Neural cell (in vitro differentiated cells): ENCODE measurements around the gene PLCD1. TPM values are rescaled to one million over a fixed set of nuclear protein-coding genes. Genes with fewer than 3 reads are reported as not detected.
"Not testable (repeated sequence)": the region's sequence is repeated elsewhere in the genome, so short reads cannot be mapped to it uniquely, and the experiment has no call there.

Experiments used
- H2AFZ ChIP-seq: fragments of 200-600, 300-800 bp; sonication (generic), shearing (Covaris generic); 2 replicates; pipeline ENCODE4 v1.6.0; 2014; ENCODE audit warnings: low read depth, mild to moderate bottlenecking, antibody characterized with exemption, low read length, moderate library complexity
- H3F3A ChIP-seq: fragments of 200-600 bp; shearing (Covaris generic); 2 replicates; pipeline ENCODE4 v1.6.1; 2016; ENCODE audit warnings: mild to moderate bottlenecking, moderate library complexity, mixed read lengths, antibody characterized with exemption, low read length; ENCODE audit not compliant: insufficient read depth, poor library complexity, severe bottlenecking
- H3K27ac ChIP-seq: fragments of 200-600, 300-800 bp; sonication (generic), shearing (Covaris generic); 2 replicates; pipeline ENCODE4 v1.5.1; 2014; ENCODE audit warnings: mild to moderate bottlenecking, low read length, moderate library complexity
- H3K27me3 ChIP-seq: fragments of 300-800, 200-600 bp; sonication (generic), shearing (Covaris generic); 2 replicates; pipeline ENCODE4 v1.6.0; 2014; ENCODE audit warnings: mild to moderate bottlenecking, low read depth, low read length, moderate library complexity; ENCODE audit not compliant: insufficient read depth
- H3K36me3 ChIP-seq: fragments of 300-800, 200-600 bp; sonication (generic), shearing (Covaris generic); 2 replicates; pipeline ENCODE4 v1.5.1; 2014; ENCODE audit warnings: mild to moderate bottlenecking, antibody characterized with exemption, low read length, moderate library complexity; ENCODE audit not compliant: insufficient read depth
- H3K4me2 ChIP-seq: fragments of 300-800, 200-600 bp; sonication (generic), shearing (Covaris generic); 2 replicates; pipeline ENCODE4 v1.6.0; 2014; ENCODE audit warnings: mild to moderate bottlenecking, low read length
- H3K4me3 ChIP-seq: fragments of 300-800, 200-600 bp; sonication (generic), shearing (Covaris generic); 2 replicates; pipeline ENCODE4 v1.5.1; 2014; ENCODE audit warnings: mild to moderate bottlenecking, low read length, moderate library complexity
- H3K79me2 ChIP-seq: fragments of 200-600 bp; shearing (Covaris generic); replicated peaks from 2 replicates; pipeline ENCODE4 v1.6.0; 2014; ENCODE audit warnings: mild to moderate bottlenecking, low read length, moderate library complexity; ENCODE audit not compliant: insufficient read depth
- H3K9ac ChIP-seq: fragments of 300-800, 200-600 bp; sonication (generic), shearing (Covaris generic); 2 replicates; pipeline ENCODE4 v1.6.1; 2016; ENCODE audit warnings: mild to moderate bottlenecking, low read length, mixed read lengths
- H3K9me2 ChIP-seq: fragments of 200-600 bp; shearing (Covaris generic); 2 replicates; pipeline ENCODE4 v1.6.1; 2016; ENCODE audit warnings: mild to moderate bottlenecking, low read length, mixed read lengths; ENCODE audit not compliant: insufficient read depth
- H3K9me3 ChIP-seq: fragments of 200-600, 300-800 bp; sonication (generic), shearing (Covaris generic); 2 replicates; pipeline ENCODE4 v1.6.1; 2016; ENCODE audit warnings: mild to moderate bottlenecking, mixed run types, low read length, moderate library complexity, mixed read lengths
- H4K20me1 ChIP-seq: fragments of 200-600 bp; shearing (Covaris generic); 2 replicates; pipeline ENCODE4 v1.6.1; 2016; ENCODE audit warnings: mild to moderate bottlenecking, mixed run types; ENCODE audit not compliant: insufficient read depth
- EP300 ChIP-seq: fragments of 450-650 bp; conservative IDR thresholded peaks from 2 replicates; pipeline ENCODE4 v1.6.1; 2014; ENCODE audit warnings: antibody characterized with exemption, mild to moderate bottlenecking, moderate library complexity; ENCODE audit not compliant: poor library complexity, severe bottlenecking
- EZH2 ChIP-seq: fragments of 200-600, 300-800 bp; shearing (Covaris generic), sonication (generic); IDR thresholded peaks from 2 replicates; pipeline ENCODE4 v1.6.1; 2014; ENCODE audit warnings: antibody characterized with exemption, low read length, borderline replicate concordance, mild to moderate bottlenecking; ENCODE audit not compliant: insufficient read depth, poor library complexity, severe bottlenecking
- MXI1 ChIP-seq: fragments of 450-650 bp; conservative IDR thresholded peaks from 2 replicates; pipeline ENCODE4 v1.6.1; 2014; ENCODE audit warnings: antibody characterized with exemption, mild to moderate bottlenecking; ENCODE audit not compliant: poor library complexity, severe bottlenecking
- POLR2AphosphoS5 ChIP-seq: IDR thresholded peaks from 2 replicates; pipeline ENCODE4 v1.6.1; 2012
- RAD21 ChIP-seq: fragments of 450-650 bp; conservative IDR thresholded peaks from 2 replicates; pipeline ENCODE4 v1.6.1; 2014; ENCODE audit warnings: antibody characterized with exemption, mild to moderate bottlenecking, moderate library complexity
- REST ChIP-seq: IDR thresholded peaks from 2 replicates; pipeline ENCODE4 v1.6.1; 2012; ENCODE audit warnings: borderline replicate concordance
- SMC3 ChIP-seq: fragments of 450-650 bp; conservative IDR thresholded peaks from 2 replicates; pipeline ENCODE4 v1.6.1; 2014; ENCODE audit warnings: antibody characterized with exemption, mild to moderate bottlenecking, moderate library complexity; ENCODE audit not compliant: poor library complexity
- TAF1 ChIP-seq: IDR thresholded peaks from 2 replicates; pipeline ENCODE4 v1.6.1; 2012; ENCODE audit warnings: low read depth
- polyA plus RNA-seq: library from polyadenylated mRNA; depleted of rRNA; stranded (reverse); fragments of >200 nt; gene quantifications from 2 replicates; pipeline ENCODE4 v1.2.3, GENCODE V29; 2014
- TF ChIP-seq, protein P1 (sequence below): fragments of 450-650 bp; IDR thresholded peaks from 2 replicates; pipeline ENCODE4 v1.5.1; 2014; ENCODE audit warnings: antibody characterized with exemption, mild to moderate bottlenecking, moderate library complexity; ENCODE audit not compliant: poor library complexity, severe bottlenecking

The PLCD1 gene
- polyA plus RNA-seq, 1 donor from 2014 or later = 4.6 TPM

DNA sequence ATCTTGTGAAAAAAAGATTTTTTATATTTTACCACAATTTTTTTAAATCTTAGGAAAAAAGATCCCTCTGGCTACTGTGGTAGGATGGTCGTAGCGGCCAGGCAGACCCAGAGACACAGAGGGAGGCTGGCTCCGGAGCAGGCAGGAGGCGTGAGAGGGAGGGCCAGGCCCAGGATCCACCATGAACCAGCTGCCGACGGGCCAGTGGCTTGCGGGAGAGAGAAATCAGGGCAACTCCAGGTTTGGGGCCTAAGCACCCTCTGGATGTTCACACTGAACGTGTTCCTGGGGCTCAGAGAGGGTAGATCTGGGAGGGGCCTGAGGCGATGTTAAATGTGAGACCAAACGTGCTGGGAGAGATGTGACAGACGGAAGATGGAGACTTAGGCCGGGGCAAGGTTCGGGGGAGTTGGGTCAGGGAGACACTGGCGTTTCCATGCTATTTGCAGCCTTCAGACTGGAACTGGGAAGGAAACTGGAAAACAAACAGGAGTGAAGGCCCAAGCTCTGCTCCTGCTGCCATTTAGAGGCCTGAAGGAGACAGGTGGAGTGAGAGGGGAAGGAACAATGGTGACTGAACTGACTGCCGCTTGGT lies 40.4 kb downstream of the PLCD1 start:
- Histone ChIP-seq H2AFZ (no peak overlapping the region), H3K36me3 (no peaks in the 10 kb centered on the region), H4K20me1 (no peaks in the 10 kb centered on the region), H3K4me2 (no peak overlapping the region), H3K9me2 (no peaks in the 10 kb centered on the region), H3K4me3 (no peak overlapping the region), H3K9me3 (no peaks in the 10 kb centered on the region), H3K27me3 (no peaks in the 10 kb centered on the region), H3K9ac (no peak overlapping the region), H3F3A (no peaks in the 10 kb centered on the region), H3K79me2 (no peaks in the 10 kb centered on the region), H3K27ac (no peak overlapping the region)
- no peak for TF ChIP-seq TAF1
- no peak for TF ChIP-seq MXI1
- TF ChIP-seq EP300 = no peak
- no peak for TF ChIP-seq REST
- TF ChIP-seq, protein P1, sequence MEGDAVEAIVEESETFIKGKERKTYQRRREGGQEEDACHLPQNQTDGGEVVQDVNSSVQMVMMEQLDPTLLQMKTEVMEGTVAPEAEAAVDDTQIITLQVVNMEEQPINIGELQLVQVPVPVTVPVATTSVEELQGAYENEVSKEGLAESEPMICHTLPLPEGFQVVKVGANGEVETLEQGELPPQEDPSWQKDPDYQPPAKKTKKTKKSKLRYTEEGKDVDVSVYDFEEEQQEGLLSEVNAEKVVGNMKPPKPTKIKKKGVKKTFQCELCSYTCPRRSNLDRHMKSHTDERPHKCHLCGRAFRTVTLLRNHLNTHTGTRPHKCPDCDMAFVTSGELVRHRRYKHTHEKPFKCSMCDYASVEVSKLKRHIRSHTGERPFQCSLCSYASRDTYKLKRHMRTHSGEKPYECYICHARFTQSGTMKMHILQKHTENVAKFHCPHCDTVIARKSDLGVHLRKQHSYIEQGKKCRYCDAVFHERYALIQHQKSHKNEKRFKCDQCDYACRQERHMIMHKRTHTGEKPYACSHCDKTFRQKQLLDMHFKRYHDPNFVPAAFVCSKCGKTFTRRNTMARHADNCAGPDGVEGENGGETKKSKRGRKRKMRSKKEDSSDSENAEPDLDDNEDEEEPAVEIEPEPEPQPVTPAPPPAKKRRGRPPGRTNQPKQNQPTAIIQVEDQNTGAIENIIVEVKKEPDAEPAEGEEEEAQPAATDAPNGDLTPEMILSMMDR = no peak
- TF ChIP-seq RAD21 = no peak
- no peak for TF ChIP-seq EZH2
- TF ChIP-seq POLR2AphosphoS5 = no peak

GRCh38 chr3:37988376-37988775 lies 41.1 kb downstream of the PLCD1 start:
- not testable (repeated sequence) for H3K4me3 ChIP-seq, H3K4me2 ChIP-seq, H3K9ac ChIP-seq, H4K20me1 ChIP-seq, H3K9me3 ChIP-seq, H3K27ac ChIP-seq, H3K79me2 ChIP-seq, H3K27me3 ChIP-seq, H3K9me2 ChIP-seq, H3K36me3 ChIP-seq, H3F3A ChIP-seq, H2AFZ ChIP-seq

- no peaks in the 10 kb centered on the region for H4K20me1 ChIP-seq
Observed at GRCh38 chr3:37987751-37988179, 41.7 kb downstream of the PLCD1 start.

More at GRCh38 chr3:37987751-37988179, 41.7 kb downstream of the PLCD1 start:
- H3K79me2 ChIP-seq = no peaks in the 10 kb centered on the region
- no peak overlapping the region for H3K4me2 ChIP-seq
- no peaks in the 10 kb centered on the region for H3K36me3 ChIP-seq
- no peaks in the 10 kb centered on the region for H3F3A ChIP-seq
- H3K9me2 ChIP-seq = no peaks in the 10 kb centered on the region
- no peak overlapping the region for H3K4me3 ChIP-seq
- H3K27ac ChIP-seq = no peak overlapping the region
- H2AFZ ChIP-seq = no peak overlapping the region
- no peak overlapping the region for H3K9ac ChIP-seq
- no peaks in the 10 kb centered on the region for H3K9me3 ChIP-seq
- H3K27me3 ChIP-seq = no peaks in the 10 kb centered on the region
- TF ChIP-seq REST = no peak
- TF ChIP-seq, protein P1 = no peak
- no peak for TF ChIP-seq POLR2AphosphoS5
- no peak for TF ChIP-seq EP300
- no peak for TF ChIP-seq SMC3
- TF ChIP-seq RAD21 = no peak
- no peak for TF ChIP-seq MXI1
- no peak for TF ChIP-seq EZH2
